Activated CD4-positive, alpha-beta T cell treated with anti-CD3 and anti-CD28 coated beads for 4 hours (primary cell): ENCODE data around the gene VSTM4.

Experiments
- DNase-seq, 2 donors: peaks; one replicate each; pipeline ENCODE4 v3.0.0-alpha.2; 2020

Gene VSTM4

GRCh38 chr10:49037187-49037586 lies 78.1 kb downstream of the VSTM4 start:
- no peak for DNase-seq

- no peak for DNase-seq
Observed at GRCh38 chr10:49036638-49037037, 78.7 kb downstream of the VSTM4 start.

- no peak for DNase-seq
Observed at GRCh38 chr10:49035920-49036319, 79.4 kb downstream of the VSTM4 start.

GRCh38 chr10:49034925-49035324 lies 80.4 kb downstream of the VSTM4 start:
- DNase-seq: no peak

GRCh38 chr10:49033939-49034338 lies 81.4 kb downstream of the VSTM4 start:
- no peak for DNase-seq

GRCh38 chr10:49029666-49030065 lies 85.7 kb downstream of the VSTM4 start:
- no peak for DNase-seq

GRCh38 chr10:49028639-49029038 lies 86.7 kb downstream of the VSTM4 start:
- no peak for DNase-seq

- DNase-seq: no peak
Observed at GRCh38 chr10:49025347-49025983, 89.9 kb downstream of the VSTM4 start.

- DNase-seq: no peak
Observed at GRCh38 chr10:49024484-49024883, 90.8 kb downstream of the VSTM4 start.

GRCh38 chr10:49023752-49024151 lies 91.6 kb downstream of the VSTM4 start:
- DNase-seq: no peak

- DNase-seq: no peak
Observed at GRCh38 chr10:49023071-49023470, 92.3 kb downstream of the VSTM4 start.

GRCh38 chr10:49021685-49022084 lies 93.6 kb downstream of the VSTM4 start:
- DNase-seq: no peak

GRCh38 chr10:49015700-49016099 lies 99.6 kb downstream of the VSTM4 start:
- DNase-seq: no peak

GRCh38 chr10:49012603-49013002 lies 102.7 kb downstream of the VSTM4 start:
- DNase-seq: no peak

- DNase-seq: no peak
Observed at GRCh38 chr10:49011756-49012155, 103.6 kb downstream of the VSTM4 start.

- no peak for DNase-seq
Observed at GRCh38 chr10:49010865-49011264, 104.5 kb downstream of the VSTM4 start.

GRCh38 chr10:49010295-49010694 lies 105.0 kb downstream of the VSTM4 start:
- no peak for DNase-seq

GRCh38 chr10:49009199-49009979 lies 105.9 kb downstream of the VSTM4 start:
- DNase-seq: no peak

GRCh38 chr10:49008505-49009198 lies 106.7 kb downstream of the VSTM4 start:
- DNase-seq: no peak

GRCh38 chr10:49008091-49008490 lies 107.2 kb downstream of the VSTM4 start:
- DNase-seq: no peak

- DNase-seq: no peak
Observed at GRCh38 chr10:49007129-49007528, 108.2 kb downstream of the VSTM4 start.

GRCh38 chr10:49005270-49005669 lies 110.1 kb downstream of the VSTM4 start:
- no peak for DNase-seq

GRCh38 chr10:49001870-49002672 lies 113.3 kb downstream of the VSTM4 start:
- no peak for DNase-seq
